ENCODE measurements around the gene SLC6A19.

Gene SLC6A19

GRCh38 chr5:1244976-1245375, 43.6 kb downstream of the SLC6A19 start:
- peak; percentile 41 for TF ChIP-seq CTCF (IDR thresholded peaks at IDR 0.05; ENCODE audit: low read depth, low read length)
- no peaks in the 10 kb centered on the region for H3K36me3 ChIP-seq
- DNase-seq: no peak
- peaks cover 61% of the 10 kb centered on the region for H3K27me3 ChIP-seq
- H3K4me1 ChIP-seq: no peaks in the 10 kb centered on the region
- H3K4me3 ChIP-seq (ENCODE audit: low read depth, low read length): no peak overlapping the region
- no peaks in the 10 kb centered on the region for H3K9me3 ChIP-seq

GRCh38 chr5:1245905-1246576, 44.6 kb downstream of the SLC6A19 start:
- Histone ChIP-seq H3K4me3 (ENCODE audit: low read depth, low read length) (no peak overlapping the region), H3K36me3 (no peaks in the 10 kb centered on the region), H3K9me3 (no peaks in the 10 kb centered on the region), H3K4me1 (no peaks in the 10 kb centered on the region), H3K27me3 (peaks cover 61% of the 10 kb centered on the region)
- TF ChIP-seq CTCF (IDR thresholded peaks at IDR 0.05; ENCODE audit: low read depth, low read length): no peak
- no peak for DNase-seq

GRCh38 chr5:1246711-1247431, 45.5 kb downstream of the SLC6A19 start:
- H3K9me3 ChIP-seq: no peaks in the 10 kb centered on the region
- DNase-seq: no peak
- H3K36me3 ChIP-seq: no peaks in the 10 kb centered on the region
- peaks cover 57% of the 10 kb centered on the region for H3K27me3 ChIP-seq
- TF ChIP-seq CTCF (IDR thresholded peaks at IDR 0.05; ENCODE audit: low read depth, low read length): no peak
- no peak overlapping the region for H3K4me3 ChIP-seq (ENCODE audit: low read depth, low read length)
- H3K4me1 ChIP-seq: no peaks in the 10 kb centered on the region

- TF ChIP-seq CTCF (IDR thresholded peaks at IDR 0.05; ENCODE audit: low read depth, low read length): no peak
- H3K27me3 ChIP-seq: peaks cover 57% of the 10 kb centered on the region
- no peak for DNase-seq
- H3K4me1 ChIP-seq: no peaks in the 10 kb centered on the region
- no peaks in the 10 kb centered on the region for H3K36me3 ChIP-seq
- no peaks in the 10 kb centered on the region for H3K9me3 ChIP-seq
- H3K4me3 ChIP-seq (ENCODE audit: low read depth, low read length): no peak overlapping the region
Observed at GRCh38 chr5:1247811-1248210, 46.4 kb downstream of the SLC6A19 start.

GRCh38 chr5:1249366-1250280, 48.2 kb downstream of the SLC6A19 start:
- peaks cover 47% of the 10 kb centered on the region for H3K27me3 ChIP-seq
- H3K9me3 ChIP-seq: no peaks in the 10 kb centered on the region
- no peaks in the 10 kb centered on the region for H3K4me1 ChIP-seq
- no peak overlapping the region for H3K4me3 ChIP-seq (ENCODE audit: low read depth, low read length)
- no peaks in the 10 kb centered on the region for H3K36me3 ChIP-seq
- no peak for DNase-seq
- no peak for TF ChIP-seq CTCF (IDR thresholded peaks at IDR 0.05; ENCODE audit: low read depth, low read length)
